ENCODE results near the gene MUC6.
"Not testable (repeated sequence)": the region's sequence is repeated elsewhere in the genome, so short reads cannot be mapped to it uniquely, and the experiment has no call there.

MUC6 gene

GRCh38 chr11:1022908-1023810 lies 13.4 kb downstream of the MUC6 start:
- no peak for DNase-seq

DNA sequence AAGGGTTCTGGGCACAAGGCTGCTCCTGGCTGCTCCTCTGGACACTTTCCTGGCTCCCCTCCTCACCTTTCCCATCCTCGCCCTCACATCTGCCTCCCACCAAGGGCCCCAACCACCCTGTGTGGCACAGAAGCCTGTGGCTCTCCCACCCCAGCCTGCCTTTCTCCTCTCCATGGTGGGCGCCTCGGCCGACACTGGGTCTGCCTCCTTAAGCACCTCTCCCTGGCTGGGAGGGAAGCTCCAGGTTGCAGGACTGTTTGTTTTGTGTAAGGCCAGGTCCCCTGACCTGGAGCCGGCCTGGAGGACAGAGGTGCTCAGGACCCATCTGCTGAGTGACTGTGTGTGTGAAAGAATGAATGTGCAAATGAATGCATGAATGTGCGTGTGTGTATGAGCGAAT lies 14.1 kb downstream of the MUC6 start:
- DNase-seq: no peak

DNA sequence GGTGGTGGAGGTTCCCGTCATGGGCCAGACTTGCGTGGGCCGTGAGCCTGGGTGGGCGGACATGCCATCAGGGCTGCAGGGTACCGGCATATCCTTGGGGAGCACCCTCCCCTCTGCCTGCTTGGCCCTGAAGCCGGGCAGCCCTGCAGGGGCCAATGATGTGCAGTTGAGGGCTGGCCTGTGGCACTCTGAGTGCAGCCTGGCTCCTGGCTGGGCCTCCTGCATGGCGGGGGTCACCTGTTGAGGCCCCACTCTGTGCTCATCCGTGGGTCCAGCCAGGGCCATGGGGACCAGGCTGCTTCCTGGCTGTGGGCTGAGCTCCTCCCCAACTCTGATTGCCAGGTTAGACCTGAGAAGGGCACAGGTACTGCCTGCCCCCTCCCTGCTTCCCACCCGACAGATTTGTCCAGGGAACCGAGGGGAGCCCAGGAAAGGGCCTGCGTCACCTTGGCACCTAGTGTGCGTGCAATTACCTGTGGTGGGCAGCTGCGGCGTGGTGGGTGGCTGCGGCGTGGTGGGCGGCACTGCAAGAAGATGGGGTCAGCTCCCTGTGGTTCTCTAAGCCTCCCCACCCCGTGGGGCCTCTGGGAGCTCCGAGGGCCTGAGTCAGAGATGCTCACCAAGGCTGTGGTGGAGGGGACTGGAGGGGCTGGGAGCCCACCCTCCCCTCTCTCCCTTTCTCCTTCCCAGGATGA lies 16.2 kb downstream of the MUC6 start:
- no peak for DNase-seq

DNA sequence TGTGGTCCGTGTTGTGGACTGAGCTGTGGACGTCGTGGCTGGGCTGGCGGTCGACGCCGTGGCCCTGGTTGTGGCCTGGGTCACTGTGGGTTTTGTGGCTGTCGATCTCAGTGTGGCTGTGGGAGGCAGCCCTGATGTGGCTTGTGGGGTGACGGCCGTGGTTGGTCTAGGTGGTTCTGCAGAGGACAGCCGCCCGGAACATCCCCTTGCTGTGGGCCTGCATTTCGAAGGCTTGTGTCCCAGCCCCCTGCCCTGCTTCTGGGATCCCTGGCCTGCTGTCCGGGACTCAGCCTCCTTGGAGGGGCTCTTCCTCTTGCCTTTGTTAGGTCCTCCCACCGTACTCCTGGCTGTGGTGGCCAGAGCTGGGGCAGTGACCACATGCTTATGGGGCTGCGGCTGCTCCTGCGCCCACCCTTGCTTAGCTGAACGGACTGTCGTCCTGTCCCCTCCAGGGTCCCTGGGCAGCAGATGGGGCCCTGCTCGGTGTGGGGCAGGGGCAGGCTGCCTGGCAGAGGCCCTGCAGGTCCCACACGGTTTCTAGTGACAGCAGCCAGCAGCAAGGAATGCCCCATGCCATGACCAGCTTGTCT lies 17.1 kb downstream of the MUC6 start:
- no peak for DNase-seq

- DNase-seq: no peak
These were observed 18.4 kb downstream of the MUC6 start for GRCh38 chr11:1018091-1018490.

GRCh38 chr11:1017269-1018005 lies 19.1 kb downstream of the MUC6 start:
- no peak for DNase-seq

- not testable (repeated sequence) for DNase-seq
These were observed 19.9 kb downstream of the MUC6 start for GRCh38 chr11:1016610-1017126.

- DNase-seq: no peak
These were observed 20.5 kb downstream of the MUC6 start for GRCh38 chr11:1015826-1016545.

GRCh38 chr11:1015064-1015463 lies 21.5 kb downstream of the MUC6 start:
- DNase-seq: no peak

DNA sequence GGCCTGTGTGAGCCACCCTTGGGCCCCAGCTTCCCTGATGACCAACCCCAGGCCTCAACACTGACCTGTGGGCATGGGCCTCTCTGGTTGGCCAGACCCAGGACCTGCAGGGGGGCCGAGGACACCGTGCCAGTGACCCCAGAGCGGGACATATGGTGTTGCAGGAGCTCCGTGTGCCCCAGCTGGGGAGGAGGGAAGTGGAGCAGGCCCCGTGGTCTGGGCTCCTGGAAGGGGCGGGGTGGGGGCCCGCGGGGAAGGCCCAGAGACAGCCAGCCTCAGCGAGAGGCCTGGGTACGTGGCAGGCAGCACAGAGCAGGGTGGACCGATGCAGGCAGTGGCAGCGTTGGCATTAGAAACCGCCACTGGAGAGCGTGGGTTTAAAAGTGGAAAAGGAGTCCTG lies 22.2 kb downstream of the MUC6 start:
- DNase-seq: no peak

- no peak for DNase-seq
These were observed 22.9 kb downstream of the MUC6 start for GRCh38 chr11:1013631-1013935.

DNA sequence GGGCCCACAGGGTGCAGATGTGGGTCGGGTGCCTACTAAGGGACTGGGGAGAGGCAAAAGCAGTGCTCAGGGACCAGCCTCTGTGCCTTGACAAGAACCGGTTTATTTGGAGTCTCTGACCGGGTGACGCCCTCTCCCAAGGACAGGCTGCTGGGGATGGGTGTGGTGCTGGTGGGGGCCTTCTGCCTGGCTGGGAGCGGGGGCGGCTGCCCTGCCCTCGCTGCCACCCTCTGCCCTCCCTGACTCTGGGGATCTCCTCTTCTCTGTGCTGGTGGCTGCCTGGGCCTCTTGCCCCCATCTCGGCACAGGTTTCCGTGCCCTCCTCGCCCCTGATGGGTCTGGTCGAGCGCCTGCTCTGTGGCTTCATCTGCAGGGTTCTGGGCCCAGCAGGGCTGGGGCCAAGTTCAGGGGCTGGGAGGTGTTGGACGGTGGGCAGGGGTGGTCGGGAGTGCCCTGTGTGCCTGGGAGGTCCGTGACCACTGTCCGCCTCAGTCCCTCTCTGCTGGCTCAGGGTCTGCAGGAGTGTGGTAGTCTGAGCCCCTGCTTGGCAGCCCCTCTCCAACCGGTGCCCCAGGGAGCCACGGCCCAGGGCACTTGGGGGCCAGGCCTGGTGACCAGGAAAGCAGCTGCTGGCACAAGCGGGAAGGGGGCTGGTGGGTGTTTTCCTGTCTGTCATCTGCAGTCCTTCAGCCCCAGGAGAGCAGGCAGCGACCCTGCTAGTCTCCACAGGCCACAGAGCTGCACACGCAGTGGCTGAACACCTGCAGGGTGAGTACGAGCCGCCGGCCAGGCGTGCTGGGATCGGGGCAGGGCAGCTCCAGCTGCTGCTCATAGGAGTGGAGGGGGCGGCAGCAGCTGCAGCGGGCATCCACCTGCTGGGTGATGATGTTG lies 23.5 kb downstream of the MUC6 start:
- DNase-seq: no peak

DNA sequence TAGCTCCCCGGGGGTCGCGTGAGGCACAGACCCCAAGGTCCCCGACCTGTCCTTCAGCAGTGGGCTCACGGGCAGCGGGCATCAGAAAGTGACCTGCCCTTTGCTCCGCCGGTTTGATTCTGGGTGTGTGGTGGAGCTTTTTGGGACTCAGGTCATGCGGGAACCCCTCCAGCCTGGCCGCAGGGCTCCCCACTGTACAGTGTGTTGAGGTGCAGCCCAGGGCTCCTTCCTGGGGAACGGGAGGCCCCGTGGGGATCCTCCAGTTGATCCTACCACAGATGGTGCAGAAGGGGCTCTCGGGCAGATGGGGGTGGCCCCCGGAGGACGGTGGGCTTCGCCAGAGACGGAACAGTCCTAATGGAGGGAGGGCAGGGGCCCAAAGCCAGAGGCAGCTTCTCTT lies 24.2 kb downstream of the MUC6 start:
- no peak for DNase-seq

- no peak for DNase-seq
These were observed 25.2 kb downstream of the MUC6 start for GRCh38 chr11:1011320-1011698.

DNA sequence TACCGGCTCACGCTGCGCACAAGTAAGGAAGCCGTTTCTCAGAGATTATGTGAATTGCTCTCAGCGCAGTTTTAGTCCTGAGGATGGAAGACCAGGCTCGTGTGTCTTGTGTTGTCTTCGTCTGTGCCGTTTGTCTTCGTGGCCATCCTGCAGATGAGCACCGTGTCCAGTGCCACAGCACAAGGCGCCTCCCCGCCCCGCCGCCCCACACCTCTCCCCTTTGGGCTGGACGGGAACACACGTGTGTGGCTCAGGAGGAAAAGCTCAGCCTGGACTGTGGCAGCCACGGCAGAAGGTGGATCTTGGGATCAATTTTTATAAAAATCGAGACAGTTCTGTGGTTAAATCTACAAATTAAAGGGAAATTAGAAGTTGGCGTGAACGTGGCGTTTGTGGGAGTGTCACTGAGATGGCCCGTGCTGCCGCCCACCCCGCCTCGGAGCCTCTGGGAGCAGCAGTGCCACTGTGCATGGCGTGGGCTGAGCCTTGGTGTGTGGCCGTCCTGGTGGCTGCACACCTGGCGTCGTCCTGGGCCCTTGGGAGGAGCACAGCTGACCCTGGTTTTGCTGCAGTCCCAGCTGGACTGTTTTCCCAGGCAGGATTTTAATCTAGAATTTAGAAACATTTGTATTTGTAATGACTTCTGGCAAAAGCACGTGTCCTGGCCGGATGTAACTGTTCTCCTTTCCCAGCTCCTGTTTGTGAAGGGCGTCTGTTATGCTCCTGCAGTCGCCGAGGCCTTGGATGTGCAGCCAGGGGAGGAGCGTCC lies 25.8 kb downstream of the MUC6 start:
- no peak for DNase-seq

GRCh38 chr11:1009991-1010390 lies 26.5 kb downstream of the MUC6 start:
- DNase-seq: no peak

GRCh38 chr11:1009371-1009770 lies 27.1 kb downstream of the MUC6 start:
- no peak for DNase-seq

DNA sequence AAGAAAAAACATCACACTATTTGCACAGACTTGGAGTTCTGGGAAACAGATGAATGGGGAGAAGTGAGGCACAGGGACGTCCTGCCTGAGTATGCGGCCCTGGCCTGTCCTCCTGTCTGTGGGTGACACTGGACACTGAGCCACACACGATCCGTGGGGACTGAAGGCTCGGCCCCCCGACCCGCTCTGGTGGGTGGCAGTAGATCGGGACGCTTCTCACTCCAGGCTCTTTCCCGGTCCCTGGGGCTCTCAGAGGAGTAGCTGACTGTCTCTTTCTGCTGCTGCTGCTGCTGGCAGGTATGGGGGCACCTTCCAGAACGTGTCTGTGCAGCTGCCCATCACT lies 27.7 kb downstream of the MUC6 start:
- no peak for DNase-seq

- DNase-seq: no peak
These were observed 28.3 kb downstream of the MUC6 start for GRCh38 chr11:1008001-1008802.

DNA sequence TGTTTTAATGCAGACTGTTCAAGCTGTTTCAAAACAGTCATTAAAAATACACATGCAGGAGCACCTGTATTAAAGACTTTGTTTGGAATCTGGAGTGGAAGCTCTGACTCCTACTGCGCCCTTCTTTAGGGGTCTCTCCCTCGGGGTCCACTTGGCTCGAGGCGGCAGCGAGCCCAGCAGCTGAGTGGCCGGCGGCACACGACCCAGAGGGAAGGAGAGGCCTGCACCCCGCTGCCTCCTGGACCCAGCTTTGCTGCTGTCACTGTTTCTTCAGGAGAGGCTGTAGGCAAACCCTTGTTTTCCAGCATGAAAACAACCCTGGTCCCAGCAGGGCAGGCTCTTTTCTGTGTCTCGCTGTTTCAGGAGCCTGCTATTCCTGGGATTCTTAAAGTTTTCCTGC lies 29.2 kb downstream of the MUC6 start:
- no peak for DNase-seq

Measured in kidney glomerular epithelial cell (primary cell).